Measurements from ENCODE around the gene FUBP3.

DNA sequence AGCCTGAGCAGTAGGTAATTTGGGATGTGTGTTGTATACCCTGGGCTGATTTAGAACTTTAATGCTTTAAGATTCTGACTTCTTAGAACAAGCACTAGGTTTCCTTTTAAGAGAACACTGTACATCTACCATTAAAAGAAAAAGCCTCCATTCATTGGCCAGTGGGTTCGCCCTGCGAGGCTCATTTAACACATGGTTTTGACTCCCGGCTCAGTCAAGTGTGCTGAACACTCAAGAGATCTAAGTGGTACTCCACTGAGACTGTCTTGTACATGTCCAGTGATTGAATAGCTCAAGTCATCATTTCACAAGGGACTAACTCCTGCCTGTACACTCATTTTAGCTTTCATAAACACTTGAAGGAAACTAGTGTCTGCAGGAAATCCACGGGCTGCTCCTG lies 3.9 kb downstream of the FUBP3 start:
- TF ChIP-seq, protein P1, sequence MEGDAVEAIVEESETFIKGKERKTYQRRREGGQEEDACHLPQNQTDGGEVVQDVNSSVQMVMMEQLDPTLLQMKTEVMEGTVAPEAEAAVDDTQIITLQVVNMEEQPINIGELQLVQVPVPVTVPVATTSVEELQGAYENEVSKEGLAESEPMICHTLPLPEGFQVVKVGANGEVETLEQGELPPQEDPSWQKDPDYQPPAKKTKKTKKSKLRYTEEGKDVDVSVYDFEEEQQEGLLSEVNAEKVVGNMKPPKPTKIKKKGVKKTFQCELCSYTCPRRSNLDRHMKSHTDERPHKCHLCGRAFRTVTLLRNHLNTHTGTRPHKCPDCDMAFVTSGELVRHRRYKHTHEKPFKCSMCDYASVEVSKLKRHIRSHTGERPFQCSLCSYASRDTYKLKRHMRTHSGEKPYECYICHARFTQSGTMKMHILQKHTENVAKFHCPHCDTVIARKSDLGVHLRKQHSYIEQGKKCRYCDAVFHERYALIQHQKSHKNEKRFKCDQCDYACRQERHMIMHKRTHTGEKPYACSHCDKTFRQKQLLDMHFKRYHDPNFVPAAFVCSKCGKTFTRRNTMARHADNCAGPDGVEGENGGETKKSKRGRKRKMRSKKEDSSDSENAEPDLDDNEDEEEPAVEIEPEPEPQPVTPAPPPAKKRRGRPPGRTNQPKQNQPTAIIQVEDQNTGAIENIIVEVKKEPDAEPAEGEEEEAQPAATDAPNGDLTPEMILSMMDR (IDR thresholded peaks at IDR 0.05) = no peak
- no peak for TF ChIP-seq POLR2A (IDR thresholded peaks at IDR 0.05)

All from uterus (tissue), 2 donors.